HEK293T (cell line): Measurements from ENCODE around the gene MYBPH.

Source experiments
- CTCF ChIA-PET: fragments of 350-600 bp; formaldehyde crosslinking; extraction: SDS; loops from one replicate; lab custom pipeline; 2021; ENCODE audit warnings: antibody characterized with exemption, inconsistent platforms; lab: Yijun Ruan, JAX
- POLR2A ChIA-PET: fragments of 350-600 bp; formaldehyde crosslinking; extraction: SDS; loops from one replicate; lab custom pipeline; 2020; ENCODE audit warnings: antibody characterized with exemption, inconsistent platforms; lab: Yijun Ruan, JAX
- DNase-seq: peaks from one replicate; pipeline ENCODE4 v3.0.0; 2012; ENCODE audit warnings: mixed read lengths; ENCODE audit errors: extremely low spot score
- ARNT ChIP-seq: fragments of 450-650 bp; IDR thresholded peaks from 2 replicates; pipeline ENCODE4 v1.6.1; 2017; ENCODE audit warnings: mild to moderate bottlenecking
- BHLHE40 ChIP-seq: fragments of 450-650 bp; IDR thresholded peaks from 2 replicates; pipeline ENCODE4 v1.6.1; 2016; ENCODE audit warnings: mild to moderate bottlenecking, moderate library complexity, borderline replicate concordance
- CTBP1 ChIP-seq: fragments of 450-650 bp; IDR thresholded peaks from 2 replicates; pipeline ENCODE4 v1.6.1; 2016; ENCODE audit warnings: borderline replicate concordance
- ELF4 ChIP-seq: fragments of 450-650 bp; IDR thresholded peaks from 2 replicates; pipeline ENCODE4 v1.6.1; 2017; ENCODE audit warnings: antibody characterized with exemption
- FOXA1 ChIP-seq: fragments of 450-650 bp; IDR thresholded peaks from 2 replicates; pipeline ENCODE4 v1.6.1; 2016; ENCODE audit warnings: mild to moderate bottlenecking
- FOXK2 ChIP-seq: fragments of 450-650 bp; IDR thresholded peaks from 2 replicates; pipeline ENCODE4 v1.6.1; 2016; ENCODE audit warnings: mild to moderate bottlenecking
- FOXM1 ChIP-seq: fragments of 450-650 bp; IDR thresholded peaks from 2 replicates; pipeline ENCODE4 v1.6.1; 2017; ENCODE audit warnings: mild to moderate bottlenecking, borderline replicate concordance
- HDGF ChIP-seq: fragments of 450-650 bp; IDR thresholded peaks from 2 replicates; pipeline ENCODE4 v1.6.1; 2017; ENCODE audit warnings: antibody characterized with exemption, borderline replicate concordance
- L3MBTL2 ChIP-seq: fragments of 450-650 bp; conservative IDR thresholded peaks from 2 replicates; pipeline ENCODE4 v1.6.1; 2016; ENCODE audit warnings: mild to moderate bottlenecking
- LEF1 ChIP-seq: fragments of 450-650 bp; IDR thresholded peaks from 2 replicates; pipeline ENCODE4 v1.6.1; 2017; ENCODE audit warnings: mild to moderate bottlenecking, borderline replicate concordance
- NFRKB ChIP-seq: fragments of 450-650 bp; IDR thresholded peaks from 2 replicates; pipeline ENCODE4 v1.6.1; 2016; ENCODE audit warnings: mild to moderate bottlenecking, moderate library complexity
- PKNOX1 ChIP-seq: fragments of 450-650 bp; IDR thresholded peaks from 2 replicates; pipeline ENCODE4 v1.6.1; 2016
- SP1 ChIP-seq: fragments of 450-650 bp; IDR thresholded peaks from 2 replicates; pipeline ENCODE4 v1.6.1; 2017
- SUZ12 ChIP-seq: fragments of 450-650 bp; IDR thresholded peaks from 2 replicates; pipeline ENCODE4 v1.6.1; 2016; ENCODE audit warnings: mild to moderate bottlenecking
- TARDBP ChIP-seq: fragments of 450-650 bp; IDR thresholded peaks from 2 replicates; pipeline ENCODE4 v1.6.1; 2016
- ZNF384 ChIP-seq: fragments of 450-650 bp; IDR thresholded peaks from 2 replicates; pipeline ENCODE4 v1.6.1; 2016

MYBPH gene

DNA sequence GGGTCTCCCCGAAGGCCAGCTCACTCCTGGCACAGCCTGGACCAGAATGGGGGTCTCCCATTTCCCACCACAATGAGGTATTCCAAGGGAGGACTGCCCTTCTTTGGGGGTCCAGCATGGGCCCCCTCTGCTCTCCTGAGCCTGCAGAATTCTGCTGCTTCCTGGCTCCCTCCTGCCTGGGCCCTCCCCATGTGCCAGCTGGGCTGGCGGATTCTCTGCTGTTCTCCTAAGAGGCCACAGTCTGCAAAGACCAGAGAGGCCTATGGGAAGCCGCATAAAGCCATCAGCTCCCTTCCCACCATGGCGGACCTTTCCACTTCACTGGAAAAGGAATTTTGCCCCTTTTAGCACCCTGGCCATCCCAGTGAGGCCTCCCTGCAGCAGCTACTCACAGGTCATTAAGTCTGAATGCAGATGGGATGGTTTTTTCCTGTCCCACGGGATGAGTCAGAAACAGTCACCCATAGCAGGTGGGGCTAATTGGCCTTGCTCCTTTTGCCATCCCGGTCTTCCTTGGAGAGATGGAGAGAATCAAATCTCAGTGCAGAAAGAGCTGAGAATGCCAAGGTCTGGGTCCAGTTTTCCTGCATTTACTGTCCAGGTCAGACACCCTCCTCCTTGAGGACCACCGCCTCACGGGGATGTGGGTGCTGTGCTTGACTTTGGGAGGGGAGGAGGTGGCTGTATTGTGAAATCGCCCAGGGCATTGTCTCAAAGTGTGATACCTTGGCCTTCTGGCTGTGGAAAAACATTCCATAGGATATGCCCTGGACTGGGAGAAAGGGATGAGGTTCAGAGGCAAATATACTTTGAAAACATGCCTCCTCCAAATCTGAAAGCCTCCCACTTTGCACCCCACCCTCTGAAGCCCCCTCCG, 23.2 kb downstream of the MYBPH start:
- no peak for DNase-seq
- ChIA-PET POLR2A (no interaction called here), CTCF (interaction anchor here (0.6 to 1.9 kb wide), 3 partner anchors 20 to 38 kb away, joined by 3 to 6 read pairs (median 3); no protein-coding TSS in a partner anchor)
- TF ChIP-seq ELF4: no peak
- no peak for TF ChIP-seq FOXK2
- no peak for TF ChIP-seq ARNT
- no peak for TF ChIP-seq NFRKB
- TF ChIP-seq BHLHE40: no peak
- no peak for TF ChIP-seq L3MBTL2
- no peak for TF ChIP-seq FOXA1
- TF ChIP-seq LEF1: no peak
- no peak for TF ChIP-seq ZNF384
- no peak for TF ChIP-seq TARDBP
- no peak for TF ChIP-seq SUZ12

GRCh38 chr1:203151362-203152157, 24.1 kb downstream of the MYBPH start:
- ChIA-PET CTCF (interaction anchor here (0.6 to 1.9 kb wide), 4 partner anchors 21 to 112 kb away, joined by 3 to 6 read pairs (median 4); partner anchors contain the start of gene ADORA1), POLR2A (no interaction called here)
- TF ChIP-seq NFRKB: no peak
- TF ChIP-seq FOXK2: no peak
- no peak for TF ChIP-seq FOXA1
- TF ChIP-seq HDGF: no peak
- no peak for TF ChIP-seq PKNOX1
- no peak for TF ChIP-seq CTBP1
- no peak for DNase-seq

- TF ChIP-seq LEF1 (no peak), TARDBP (no peak), FOXA1 (no peak), BHLHE40 (no peak), FOXK2 (no peak), FOXM1 (no peak), L3MBTL2 (no peak)
- CTCF ChIA-PET: interaction anchor here (1.1 to 1.9 kb wide), 3 partner anchors 22 to 111 kb away, joined by 3 to 6 read pairs (median 4); partner anchors contain the start of gene ADORA1
- POLR2A ChIA-PET: no interaction called here
- no peak for DNase-seq
These were observed 24.9 kb downstream of the MYBPH start for GRCh38 chr1:203150511-203151297.

DNA sequence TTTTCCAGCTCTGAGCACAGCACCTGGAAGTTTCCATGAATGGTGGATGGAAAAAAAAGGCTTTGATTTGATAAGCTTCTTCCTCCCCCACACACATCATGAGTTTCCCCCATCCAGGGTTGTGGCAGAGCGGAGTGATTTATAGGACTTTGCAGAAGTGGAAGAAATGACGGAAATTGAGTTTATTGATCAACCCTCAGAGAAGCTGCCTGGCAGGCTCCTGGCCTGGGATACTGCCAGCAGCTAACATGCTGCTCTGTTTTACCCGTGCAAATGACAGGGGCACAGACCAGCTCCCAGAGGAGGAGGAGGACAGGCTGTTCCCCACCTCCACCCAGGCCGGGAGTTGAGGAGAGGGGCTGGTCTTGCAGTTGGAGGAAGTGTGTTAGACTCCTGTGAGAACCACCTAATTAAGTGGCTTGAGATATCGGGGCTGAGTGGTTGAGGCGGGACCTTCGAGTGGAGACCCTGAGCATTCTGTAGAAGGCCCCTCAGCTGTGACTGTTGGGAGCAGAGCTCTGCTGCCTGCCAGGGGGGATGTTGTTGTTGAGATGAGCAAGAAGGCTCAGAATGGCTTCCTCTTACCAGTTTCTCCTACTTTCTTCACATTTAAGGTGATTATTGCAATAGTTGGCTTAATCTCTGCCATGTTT, 26.3 kb downstream of the MYBPH start:
- POLR2A ChIA-PET: interaction anchor here (0.9 kb wide), 1 partner anchor 8 kb away, joined by 3 read pairs; no protein-coding TSS in a partner anchor
- no peak for DNase-seq
- no peak for TF ChIP-seq SP1
- no peak for TF ChIP-seq ELF4
- TF ChIP-seq LEF1: no peak
- no peak for TF ChIP-seq NFRKB
- no peak for TF ChIP-seq SUZ12
- TF ChIP-seq PKNOX1: no peak
- TF ChIP-seq L3MBTL2: no peak
- no peak for TF ChIP-seq HDGF
- TF ChIP-seq FOXA1: no peak
- no peak for TF ChIP-seq BHLHE40
- TF ChIP-seq TARDBP: no peak
- no peak for TF ChIP-seq CTBP1
- no peak for TF ChIP-seq FOXM1
- TF ChIP-seq ARNT: no peak
- TF ChIP-seq FOXK2: no peak
- no peak for TF ChIP-seq ZNF384
- CTCF ChIA-PET: interaction anchor here (0.9 to 1.2 kb wide), 2 partner anchors 14 to 24 kb away, joined by 4 to 5 read pairs; no protein-coding TSS in a partner anchor

DNA sequence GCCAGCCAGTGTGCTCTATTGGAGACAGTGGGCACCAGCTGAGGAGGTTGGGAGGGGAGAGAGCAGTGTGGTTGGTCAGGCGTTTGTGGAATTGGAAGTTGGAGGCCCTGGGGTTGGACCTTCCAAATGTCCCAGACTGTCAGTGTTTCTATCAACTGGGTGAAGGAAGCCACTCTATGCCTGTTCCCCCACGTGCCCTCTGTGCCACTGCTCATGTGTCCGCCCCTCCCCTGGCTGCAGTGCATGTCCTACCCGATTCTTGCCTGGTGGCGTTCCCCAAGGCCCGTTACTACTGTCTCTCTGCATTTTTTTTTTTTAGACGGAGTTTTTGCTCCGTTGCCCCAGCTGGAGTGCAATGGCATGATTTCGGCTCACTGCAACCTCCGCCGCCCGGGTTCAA, 27.0 kb downstream of the MYBPH start:
- ChIA-PET CTCF (interaction anchor here (0.9 to 1.3 kb wide), 6 partner anchors 15 to 119 kb away, joined by 3 to 5 read pairs (median 4); partner anchors contain the start of gene ADORA1), POLR2A (interaction anchor here (1.2 kb wide), 1 partner anchor 20 kb away, joined by 5 read pairs; no protein-coding TSS in a partner anchor)
- no peak for TF ChIP-seq SUZ12
- TF ChIP-seq FOXK2: no peak
- TF ChIP-seq FOXM1: no peak
- TF ChIP-seq TARDBP: no peak
- TF ChIP-seq ARNT: no peak
- TF ChIP-seq L3MBTL2: no peak
- no peak for TF ChIP-seq PKNOX1
- TF ChIP-seq ZNF384: no peak
- TF ChIP-seq CTBP1: no peak
- TF ChIP-seq NFRKB: no peak

More for the DNA sequence above, 27.0 kb downstream of the MYBPH start:
- no peak for DNase-seq
